ENCODE results near the gene TEKT2.

TEKT2 gene, protein sequence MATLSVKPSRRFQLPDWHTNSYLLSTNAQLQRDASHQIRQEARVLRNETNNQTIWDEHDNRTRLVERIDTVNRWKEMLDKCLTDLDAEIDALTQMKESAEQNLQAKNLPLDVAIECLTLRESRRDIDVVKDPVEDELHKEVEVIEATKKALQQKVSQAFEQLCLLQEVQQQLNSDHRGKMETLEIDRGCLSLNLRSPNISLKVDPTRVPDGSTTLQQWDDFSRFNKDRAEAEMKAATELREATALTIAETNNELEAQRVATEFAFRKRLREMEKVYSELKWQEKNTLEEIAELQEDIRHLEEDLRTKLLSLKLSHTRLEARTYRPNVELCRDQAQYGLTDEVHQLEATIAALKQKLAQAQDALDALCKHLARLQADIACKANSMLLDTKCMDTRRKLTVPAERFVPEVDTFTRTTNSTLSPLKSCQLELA

DNA sequence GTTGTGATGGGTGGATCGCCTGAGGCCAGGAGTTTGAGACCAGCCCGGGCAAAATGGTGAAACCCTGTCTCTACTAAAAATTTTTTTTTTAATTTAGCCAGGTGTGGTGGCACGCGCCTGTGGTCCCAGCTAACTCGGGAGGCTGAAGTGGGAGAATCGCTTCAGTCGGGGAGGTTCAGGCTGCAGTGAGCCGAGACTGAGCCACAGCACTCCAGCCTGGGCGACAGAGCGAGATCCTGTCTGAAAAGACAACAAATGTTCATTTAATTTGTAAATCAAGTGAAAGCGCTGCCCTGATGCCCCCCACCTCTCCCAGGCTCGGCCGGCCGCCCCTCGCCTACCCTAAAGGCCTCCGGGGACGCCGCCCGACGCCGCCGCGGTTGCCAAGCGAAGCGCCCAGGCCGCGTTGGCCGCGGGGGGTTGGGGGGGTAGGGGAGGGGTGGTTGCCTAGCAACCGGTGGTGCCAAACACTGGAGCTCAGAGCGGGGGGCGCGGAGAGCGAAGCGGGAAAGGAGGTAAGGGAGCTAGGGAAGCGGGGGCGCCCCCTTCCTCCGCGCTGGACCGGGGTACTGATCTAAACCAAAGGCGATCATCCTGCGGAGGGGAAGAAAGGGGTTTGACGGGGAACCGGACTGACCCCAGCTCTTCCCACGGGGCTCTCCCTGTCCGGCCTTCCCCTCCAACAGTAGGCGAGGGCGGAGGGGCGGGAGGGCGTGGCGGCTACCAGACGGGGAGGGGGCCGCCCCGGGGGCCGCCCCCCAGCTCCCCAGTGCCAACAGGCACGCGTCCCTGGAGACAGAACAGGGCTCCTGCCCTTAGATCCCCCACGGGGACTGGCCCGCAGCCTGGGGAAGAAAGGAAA, at the start of gene TEKT2:
TEKT2 (plus strand) TSS at position 460 of the 862 bp plus-strand sequence. CDS start 828 bp downstream, outside the sequence.
- Histone ChIP-seq H3K9ac (ENCODE audit: low read length) (peak within 1 kb of the TSS; percentile 60), H3K4me1 (ENCODE audit: control insufficient read depth, insufficient read depth, low read length) (peaks cover 7% of the 10 kb centered on the region), H3K27me3 (ENCODE audit: control insufficient read depth, insufficient read depth, low read length) (peaks cover 10% of the 10 kb centered on the region; the same call in 1 of the 2 replicates), H3K9me3 (ENCODE audit: control insufficient read depth, insufficient read depth, low read depth, low read length) (no peaks in the 10 kb centered on the region), H3K27ac (ENCODE audit: low read depth, low read length) (no peak within 1 kb of the TSS), H3K36me3 (ENCODE audit: control insufficient read depth, insufficient read depth, low read length) (no peaks in the 10 kb centered on the region), H3K4me3 (ENCODE audit: low read depth, low read length) (peak within 1 kb of the TSS; percentile 67)

DNA sequence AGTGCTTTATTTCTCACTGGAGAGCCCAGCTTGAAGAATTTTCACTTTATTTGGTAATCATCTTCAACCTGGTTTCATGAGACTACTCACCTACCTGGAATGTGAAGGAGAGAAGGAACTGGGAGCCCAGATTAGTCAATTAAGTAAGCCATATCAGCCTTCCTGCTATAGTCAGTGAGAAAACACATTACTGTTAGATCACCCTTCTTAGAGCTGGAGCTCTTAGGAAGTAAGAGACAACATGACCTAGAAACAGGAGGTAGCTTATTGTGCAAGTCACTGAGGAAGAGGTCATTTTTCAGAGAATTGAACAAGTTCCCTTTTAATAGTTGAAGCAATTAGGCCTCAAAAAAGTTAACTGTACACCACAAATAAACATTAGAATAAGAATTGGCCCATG, 49.2 kb upstream of the TEKT2 start:
- Histone ChIP-seq H3K27me3 (ENCODE audit: control insufficient read depth, insufficient read depth, low read length) (no peaks in the 10 kb centered on the region), H3K9ac (ENCODE audit: low read length) (no peak overlapping the region), H3K4me1 (ENCODE audit: control insufficient read depth, insufficient read depth, low read length) (no peaks in the 10 kb centered on the region), H3K9me3 (ENCODE audit: control insufficient read depth, insufficient read depth, low read depth, low read length) (no peaks in the 10 kb centered on the region), H3K36me3 (ENCODE audit: control insufficient read depth, insufficient read depth, low read length) (peaks cover 18% of the 10 kb centered on the region), H3K27ac (ENCODE audit: low read depth, low read length) (no peak overlapping the region), H3K4me3 (ENCODE audit: low read depth, low read length) (no peak overlapping the region)

DNA sequence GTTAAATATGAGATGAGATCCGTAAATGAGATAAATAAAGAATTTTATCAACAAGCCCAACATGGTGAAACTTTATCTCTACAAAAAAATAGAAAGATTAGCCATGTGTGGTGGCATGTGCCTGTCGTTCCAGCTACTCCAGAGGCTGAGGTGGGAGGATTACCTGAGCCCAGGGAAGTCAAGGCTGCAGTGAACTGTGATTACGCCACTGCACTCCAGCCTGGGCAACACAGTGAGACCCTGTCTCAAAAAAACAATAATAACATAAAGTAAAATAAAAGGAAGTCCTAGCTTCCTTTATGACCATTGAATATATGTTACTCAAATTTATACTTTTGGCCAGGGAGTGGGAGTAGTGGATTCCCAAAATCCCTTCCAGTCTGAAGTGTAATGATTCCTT, 48.7 kb upstream of the TEKT2 start:
- H3K4me1 ChIP-seq (ENCODE audit: control insufficient read depth, insufficient read depth, low read length) = no peaks in the 10 kb centered on the region
- H3K4me3 ChIP-seq (ENCODE audit: low read depth, low read length) = no peak overlapping the region
- no peaks in the 10 kb centered on the region for H3K27me3 ChIP-seq (ENCODE audit: control insufficient read depth, insufficient read depth, low read length)
- no peaks in the 10 kb centered on the region for H3K9me3 ChIP-seq (ENCODE audit: control insufficient read depth, insufficient read depth, low read depth, low read length)
- no peak overlapping the region for H3K27ac ChIP-seq (ENCODE audit: low read depth, low read length)
- no peak overlapping the region for H3K9ac ChIP-seq (ENCODE audit: low read length)
- H3K36me3 ChIP-seq (ENCODE audit: control insufficient read depth, insufficient read depth, low read length) = peaks cover 22% of the 10 kb centered on the region

DNA sequence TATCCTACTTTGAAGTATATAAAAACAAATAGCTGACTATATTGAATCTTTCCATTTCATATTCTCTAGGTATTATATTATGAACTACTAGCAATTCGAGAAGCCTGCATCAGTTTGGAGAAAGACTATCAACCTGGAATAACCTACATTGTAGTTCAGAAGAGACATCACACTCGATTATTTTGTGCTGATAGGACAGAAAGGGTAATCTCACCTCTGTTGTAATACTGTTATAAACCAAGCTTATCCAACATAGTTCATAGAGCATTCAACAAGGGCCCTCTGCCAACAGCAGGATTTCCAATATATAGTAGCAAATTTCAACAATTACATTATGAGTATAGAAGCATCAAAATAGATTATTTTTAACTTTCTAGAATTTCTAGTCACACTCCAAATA, 43.7 kb upstream of the TEKT2 start:
- peaks cover 33% of the 10 kb centered on the region for H3K36me3 ChIP-seq (ENCODE audit: control insufficient read depth, insufficient read depth, low read length)
- no peaks in the 10 kb centered on the region for H3K27me3 ChIP-seq (ENCODE audit: control insufficient read depth, insufficient read depth, low read length)
- H3K4me3 ChIP-seq (ENCODE audit: low read depth, low read length) = no peak overlapping the region
- no peaks in the 10 kb centered on the region for H3K4me1 ChIP-seq (ENCODE audit: control insufficient read depth, insufficient read depth, low read length)
- H3K27ac ChIP-seq (ENCODE audit: low read depth, low read length) = no peak overlapping the region
- no peak overlapping the region for H3K9ac ChIP-seq (ENCODE audit: low read length)
- no peaks in the 10 kb centered on the region for H3K9me3 ChIP-seq (ENCODE audit: control insufficient read depth, insufficient read depth, low read depth, low read length)

DNA sequence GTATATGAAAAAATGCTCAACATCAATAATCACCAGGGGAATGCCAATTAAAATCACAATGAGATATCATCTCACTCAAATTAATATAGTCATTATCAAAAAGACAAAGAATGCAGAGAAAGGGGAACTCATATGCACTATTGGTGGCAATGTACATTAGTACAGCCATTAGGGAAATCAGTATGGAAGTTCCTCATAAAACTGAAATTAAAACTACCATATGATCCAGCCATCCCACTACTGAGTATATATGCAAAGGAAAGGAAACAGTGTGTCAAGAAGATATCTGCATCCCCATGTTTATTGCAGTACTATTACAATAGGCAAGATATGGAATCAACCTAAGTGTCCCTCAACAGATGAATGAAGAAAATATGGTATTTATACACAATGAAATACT, 32.1 kb upstream of the TEKT2 start:
- Histone ChIP-seq H3K4me3 (ENCODE audit: low read depth, low read length) (no peak overlapping the region), H3K9me3 (ENCODE audit: control insufficient read depth, insufficient read depth, low read depth, low read length) (no peaks in the 10 kb centered on the region), H3K27me3 (ENCODE audit: control insufficient read depth, insufficient read depth, low read length) (no peaks in the 10 kb centered on the region), H3K4me1 (ENCODE audit: control insufficient read depth, insufficient read depth, low read length) (no peaks in the 10 kb centered on the region), H3K27ac (ENCODE audit: low read depth, low read length) (no peak overlapping the region), H3K9ac (ENCODE audit: low read length) (no peak overlapping the region), H3K36me3 (ENCODE audit: control insufficient read depth, insufficient read depth, low read length) (peaks cover 16% of the 10 kb centered on the region)

DNA sequence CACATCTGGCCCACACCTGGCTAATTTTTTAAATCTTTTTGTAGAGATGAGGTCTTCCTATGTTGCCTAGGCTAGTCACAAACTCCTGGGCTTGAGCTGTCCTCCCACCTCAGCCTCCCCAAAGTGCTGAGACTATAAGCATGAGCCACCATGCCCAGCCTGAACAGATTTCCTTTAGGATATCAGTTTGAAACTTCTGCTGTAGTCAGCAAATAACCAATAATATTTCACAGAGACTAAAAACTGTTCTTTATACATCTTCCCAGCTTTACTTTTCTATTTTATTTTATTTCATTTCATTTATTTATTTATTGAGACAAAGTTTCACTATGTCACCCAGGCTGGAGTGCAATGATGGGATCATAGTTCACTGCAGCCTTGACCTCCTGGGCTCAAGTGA, 29.9 kb upstream of the TEKT2 start:
- Histone ChIP-seq H3K9ac (ENCODE audit: low read length) (no peak overlapping the region), H3K27me3 (ENCODE audit: control insufficient read depth, insufficient read depth, low read length) (no peaks in the 10 kb centered on the region), H3K4me1 (ENCODE audit: control insufficient read depth, insufficient read depth, low read length) (no peaks in the 10 kb centered on the region), H3K36me3 (ENCODE audit: control insufficient read depth, insufficient read depth, low read length) (peaks cover 10% of the 10 kb centered on the region), H3K9me3 (ENCODE audit: control insufficient read depth, insufficient read depth, low read depth, low read length) (no peaks in the 10 kb centered on the region), H3K4me3 (ENCODE audit: low read depth, low read length) (no peak overlapping the region), H3K27ac (ENCODE audit: low read depth, low read length) (no peak overlapping the region)

DNA sequence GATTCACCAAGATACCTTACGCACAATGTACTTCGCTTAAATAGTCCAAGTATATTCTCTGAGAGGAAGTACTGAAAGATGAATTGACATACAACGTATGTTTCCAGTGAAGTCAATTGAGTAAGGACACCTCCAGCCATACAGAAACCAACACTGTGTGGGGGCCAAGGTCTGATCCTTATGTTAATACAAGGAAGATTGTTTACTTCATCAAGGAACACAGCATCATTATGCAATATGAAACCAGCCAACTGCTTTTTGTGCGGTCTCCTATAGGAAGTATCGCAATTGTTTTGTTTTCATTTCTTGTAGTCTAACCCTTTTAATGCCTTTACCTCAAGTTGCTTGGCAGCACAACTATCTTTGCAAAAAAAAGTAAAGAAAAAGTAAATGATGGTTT, 28.2 kb upstream of the TEKT2 start:
- Histone ChIP-seq H3K9ac (ENCODE audit: low read length) (no peak overlapping the region), H3K9me3 (ENCODE audit: control insufficient read depth, insufficient read depth, low read depth, low read length) (no peaks in the 10 kb centered on the region), H3K4me3 (ENCODE audit: low read depth, low read length) (no peak overlapping the region), H3K36me3 (ENCODE audit: control insufficient read depth, insufficient read depth, low read length) (peaks cover 10% of the 10 kb centered on the region), H3K4me1 (ENCODE audit: control insufficient read depth, insufficient read depth, low read length) (no peaks in the 10 kb centered on the region), H3K27me3 (ENCODE audit: control insufficient read depth, insufficient read depth, low read length) (no peaks in the 10 kb centered on the region), H3K27ac (ENCODE audit: low read depth, low read length) (no peak overlapping the region)

DNA sequence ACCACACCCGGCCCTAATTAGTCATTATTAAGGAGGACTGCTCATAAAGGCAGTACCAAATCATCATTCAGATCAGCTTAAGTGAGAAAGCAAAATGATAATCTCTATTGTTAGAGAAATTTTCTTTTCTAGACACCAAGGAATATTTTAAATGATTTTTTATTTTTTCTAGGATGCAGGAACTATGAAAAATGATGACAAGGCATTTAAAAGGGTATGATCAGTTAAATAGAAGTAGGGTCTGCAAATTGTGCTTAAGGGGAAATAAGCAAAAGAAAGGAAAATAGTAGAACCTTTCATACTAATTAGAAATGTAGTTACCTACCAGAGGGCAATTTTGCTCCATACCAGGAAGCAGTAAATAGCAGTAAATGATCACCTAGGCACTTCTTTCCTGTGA, 21.6 kb upstream of the TEKT2 start:
- Histone ChIP-seq H3K9ac (ENCODE audit: low read length) (no peak overlapping the region), H3K27me3 (ENCODE audit: control insufficient read depth, insufficient read depth, low read length) (no peaks in the 10 kb centered on the region), H3K36me3 (ENCODE audit: control insufficient read depth, insufficient read depth, low read length) (no peaks in the 10 kb centered on the region), H3K27ac (ENCODE audit: low read depth, low read length) (no peak overlapping the region), H3K9me3 (ENCODE audit: control insufficient read depth, insufficient read depth, low read depth, low read length) (no peaks in the 10 kb centered on the region), H3K4me1 (ENCODE audit: control insufficient read depth, insufficient read depth, low read length) (no peaks in the 10 kb centered on the region), H3K4me3 (ENCODE audit: low read depth, low read length) (no peak overlapping the region)

DNA sequence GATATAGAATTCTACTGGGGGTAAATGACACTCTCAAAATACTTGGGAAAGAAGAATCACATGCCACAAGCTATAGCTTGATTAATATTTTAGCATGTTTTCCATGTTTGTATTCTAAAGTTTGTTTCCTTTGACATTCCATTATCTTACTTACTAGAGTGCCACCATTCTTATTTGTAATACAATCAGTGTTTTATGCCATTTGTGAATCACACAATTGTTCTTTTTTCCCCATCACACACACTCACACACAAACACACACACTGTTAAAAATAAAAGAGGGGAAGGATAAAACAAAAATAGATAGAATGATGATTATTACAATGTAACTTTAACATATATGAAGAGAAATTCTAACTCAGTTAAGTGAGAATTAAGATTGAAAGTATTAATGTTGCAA, 16.0 kb upstream of the TEKT2 start:
- H3K9me3 ChIP-seq (ENCODE audit: control insufficient read depth, insufficient read depth, low read depth, low read length) = no peaks in the 10 kb centered on the region
- H3K4me1 ChIP-seq (ENCODE audit: control insufficient read depth, insufficient read depth, low read length) = peaks cover 5% of the 10 kb centered on the region; the same call in 1 of the 2 replicates
- no peaks in the 10 kb centered on the region for H3K27me3 ChIP-seq (ENCODE audit: control insufficient read depth, insufficient read depth, low read length)
- no peak overlapping the region for H3K4me3 ChIP-seq (ENCODE audit: low read depth, low read length)
- H3K9ac ChIP-seq (ENCODE audit: low read length) = no peak overlapping the region
- no peak overlapping the region for H3K27ac ChIP-seq (ENCODE audit: low read depth, low read length)
- no peaks in the 10 kb centered on the region for H3K36me3 ChIP-seq (ENCODE audit: control insufficient read depth, insufficient read depth, low read length)

DNA sequence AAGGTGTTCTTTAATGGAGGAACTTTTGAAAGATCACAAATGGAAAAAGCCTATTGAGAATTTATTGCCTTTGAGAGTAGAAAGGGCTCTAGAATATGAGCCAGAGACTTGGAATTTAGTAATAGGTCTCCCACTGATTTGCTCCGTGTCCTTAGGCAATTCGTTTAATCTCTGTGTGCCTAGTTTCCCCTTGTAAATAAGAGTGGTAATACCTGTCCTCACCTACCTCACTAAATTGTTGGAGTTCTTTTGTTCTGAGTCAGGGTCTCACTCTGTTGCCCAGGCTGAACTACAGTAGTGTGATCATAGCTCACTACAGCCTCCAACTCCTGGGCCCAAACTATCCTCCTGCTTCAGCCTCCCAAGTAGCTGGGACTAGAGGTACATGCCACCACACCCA, 15.0 kb upstream of the TEKT2 start:
- Histone ChIP-seq H3K27ac (ENCODE audit: low read depth, low read length) (no peak overlapping the region), H3K9ac (ENCODE audit: low read length) (no peak overlapping the region), H3K4me1 (ENCODE audit: control insufficient read depth, insufficient read depth, low read length) (peaks cover 5% of the 10 kb centered on the region; the same call in 1 of the 2 replicates), H3K27me3 (ENCODE audit: control insufficient read depth, insufficient read depth, low read length) (no peaks in the 10 kb centered on the region), H3K4me3 (ENCODE audit: low read depth, low read length) (no peak overlapping the region), H3K9me3 (ENCODE audit: control insufficient read depth, insufficient read depth, low read depth, low read length) (no peaks in the 10 kb centered on the region), H3K36me3 (ENCODE audit: control insufficient read depth, insufficient read depth, low read length) (no peaks in the 10 kb centered on the region)

DNA sequence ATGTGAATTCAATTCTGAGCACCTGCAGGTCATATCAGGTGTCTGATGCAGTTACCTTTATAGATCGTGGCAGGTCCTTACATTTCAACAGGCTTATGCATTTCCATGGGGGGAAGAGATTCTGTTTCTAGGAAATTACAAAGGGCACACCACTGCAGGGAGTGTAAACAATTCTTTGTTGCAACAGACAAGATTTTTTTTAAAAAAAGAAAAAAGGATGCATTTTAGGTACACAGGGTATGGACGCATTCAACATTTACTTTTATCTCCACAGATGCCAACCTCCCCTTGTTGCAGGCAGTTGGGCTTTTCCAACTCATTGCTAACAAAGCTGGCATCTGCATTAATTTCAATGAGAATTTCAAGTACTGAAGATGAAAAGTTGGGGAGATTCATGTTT, 13.5 kb upstream of the TEKT2 start:
- no peaks in the 10 kb centered on the region for H3K9me3 ChIP-seq (ENCODE audit: control insufficient read depth, insufficient read depth, low read depth, low read length)
- peaks cover 5% of the 10 kb centered on the region; the same call in 1 of the 2 replicates for H3K4me1 ChIP-seq (ENCODE audit: control insufficient read depth, insufficient read depth, low read length)
- no peak overlapping the region for H3K27ac ChIP-seq (ENCODE audit: low read depth, low read length)
- H3K36me3 ChIP-seq (ENCODE audit: control insufficient read depth, insufficient read depth, low read length) = no peaks in the 10 kb centered on the region
- no peak overlapping the region for H3K4me3 ChIP-seq (ENCODE audit: low read depth, low read length)
- H3K9ac ChIP-seq (ENCODE audit: low read length) = no peak overlapping the region
- no peaks in the 10 kb centered on the region for H3K27me3 ChIP-seq (ENCODE audit: control insufficient read depth, insufficient read depth, low read length)
